ENCODE measurements around the gene SH3BP5.

The SH3BP5 gene

DNA sequence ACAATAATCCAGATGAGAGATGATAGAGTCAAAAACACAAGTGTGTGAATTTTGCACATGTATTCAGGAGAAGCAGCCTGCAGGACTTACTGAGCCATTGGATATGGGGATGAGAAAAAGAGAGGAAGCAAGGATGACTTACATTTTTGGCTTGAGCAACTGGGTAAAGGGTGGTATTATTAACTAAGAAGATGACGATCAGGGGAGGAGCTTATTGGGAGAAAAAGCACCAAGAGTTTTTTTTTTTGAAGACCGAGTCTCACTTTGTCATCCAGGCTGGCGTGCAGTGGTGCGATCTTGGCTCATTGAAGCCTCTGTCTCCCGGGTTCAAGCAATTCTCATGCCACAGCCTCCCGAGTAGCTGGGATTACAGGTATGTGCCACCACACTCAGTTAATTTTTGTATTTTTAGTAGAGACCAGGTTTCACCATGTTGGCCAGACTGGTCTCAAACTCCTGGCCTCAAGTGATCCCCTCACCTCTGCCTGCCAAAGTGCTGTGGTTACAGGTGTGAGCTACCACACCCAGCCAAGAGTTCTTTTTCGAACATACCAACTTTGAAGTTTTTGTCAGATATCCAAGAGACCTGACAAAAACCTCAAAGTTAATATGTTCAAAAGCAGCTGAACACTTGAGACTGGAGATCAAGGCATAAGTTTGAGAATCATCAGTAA, 14.8 kb upstream of the SH3BP5 start:
- DNase-seq (ENCODE audit: low spot score) = no peak

DNA sequence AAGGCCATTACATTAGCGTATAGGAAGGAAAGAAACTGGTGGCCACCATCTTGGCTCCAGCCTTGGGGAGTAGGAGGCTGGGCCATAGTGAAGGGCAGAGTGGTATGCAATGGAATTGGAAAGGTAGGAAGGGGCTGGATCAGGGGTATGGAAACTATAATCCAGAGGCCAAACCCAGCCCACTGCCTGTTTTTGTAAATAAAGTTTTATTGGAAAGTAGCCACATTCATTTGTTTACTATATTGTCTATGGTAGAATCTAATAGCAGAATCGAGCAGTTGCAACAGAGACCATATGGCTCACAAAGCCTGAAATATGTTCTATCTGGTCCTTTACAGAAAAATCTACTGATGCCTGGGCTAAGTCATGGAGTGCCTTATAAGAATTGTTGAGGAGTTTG, 14.1 kb upstream of the SH3BP5 start:
- no peak for DNase-seq (ENCODE audit: low spot score)

- peak; percentile 76 for DNase-seq (ENCODE audit: low spot score)
Measured at GRCh38 chr3:15345608-15346137, 13.3 kb upstream of the SH3BP5 start.

GRCh38 chr3:15345066-15345607, 12.8 kb upstream of the SH3BP5 start:
- no peak for DNase-seq (ENCODE audit: low spot score)

GRCh38 chr3:15342945-15343344, 10.6 kb upstream of the SH3BP5 start:
- no peak for DNase-seq (ENCODE audit: low spot score)

DNA sequence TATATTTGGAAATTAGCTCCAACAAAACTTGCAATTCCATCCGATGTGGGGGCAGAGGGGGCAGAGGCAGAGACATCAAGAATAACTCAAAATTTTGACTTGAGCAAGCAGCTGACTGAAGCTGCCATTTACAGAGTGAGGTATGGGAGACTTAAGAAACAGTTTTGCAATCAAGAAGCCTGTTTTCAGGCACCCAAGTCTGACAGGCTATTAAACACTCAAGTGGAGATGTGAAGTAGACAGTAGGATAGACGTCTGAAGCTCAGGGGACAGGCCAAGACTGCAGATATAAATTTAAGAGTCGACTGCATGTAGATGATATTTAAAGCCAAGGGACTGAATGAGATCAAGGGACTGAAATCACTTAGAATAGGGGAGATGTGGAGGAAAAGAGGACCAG, 9.9 kb upstream of the SH3BP5 start:
- DNase-seq (ENCODE audit: low spot score) = no peak

- no peak for DNase-seq (ENCODE audit: low spot score)
Measured at GRCh38 chr3:15341030-15341726, 8.8 kb upstream of the SH3BP5 start.

DNA sequence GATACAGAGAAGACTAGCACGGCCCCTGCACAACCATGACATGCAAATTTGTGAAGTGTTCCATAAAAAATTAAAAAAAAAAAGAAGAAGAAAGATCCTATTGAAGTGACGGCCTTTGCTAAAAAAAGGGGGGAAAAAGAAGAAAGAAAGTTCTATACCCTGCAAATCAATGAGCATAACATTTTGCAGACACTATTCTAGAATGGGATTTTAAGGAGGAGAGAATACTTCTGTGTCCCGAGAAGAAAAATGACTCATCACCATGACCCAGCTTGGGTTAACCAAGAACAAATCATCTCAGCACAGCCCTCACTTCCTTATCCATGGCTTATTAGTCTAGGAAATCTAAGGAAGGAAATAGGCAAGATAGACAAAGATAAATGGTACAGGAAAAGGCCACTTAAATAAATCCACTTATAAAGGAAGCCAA, 7.4 kb upstream of the SH3BP5 start:
- DNase-seq (ENCODE audit: low spot score) = no peak

DNA sequence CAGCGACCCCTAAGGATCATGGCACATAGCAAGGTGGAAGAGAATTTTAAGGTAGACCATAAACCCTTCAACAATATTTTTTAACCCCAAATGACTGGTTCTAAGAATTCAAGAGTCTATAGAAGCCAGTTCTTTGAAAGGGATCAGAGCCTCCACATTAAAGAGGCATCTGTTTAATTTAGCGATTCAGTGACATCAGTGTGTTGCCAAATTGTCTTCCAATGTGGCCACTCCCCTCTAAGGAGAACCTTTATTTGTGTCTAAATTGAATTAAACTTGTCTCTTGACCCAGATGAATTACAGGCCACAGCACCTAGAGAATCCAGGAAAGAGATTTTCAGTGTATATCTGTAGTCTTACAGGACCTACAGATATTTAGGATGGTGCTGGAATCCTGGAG, 6.6 kb upstream of the SH3BP5 start:
- DNase-seq (ENCODE audit: low spot score) = no peak

DNA sequence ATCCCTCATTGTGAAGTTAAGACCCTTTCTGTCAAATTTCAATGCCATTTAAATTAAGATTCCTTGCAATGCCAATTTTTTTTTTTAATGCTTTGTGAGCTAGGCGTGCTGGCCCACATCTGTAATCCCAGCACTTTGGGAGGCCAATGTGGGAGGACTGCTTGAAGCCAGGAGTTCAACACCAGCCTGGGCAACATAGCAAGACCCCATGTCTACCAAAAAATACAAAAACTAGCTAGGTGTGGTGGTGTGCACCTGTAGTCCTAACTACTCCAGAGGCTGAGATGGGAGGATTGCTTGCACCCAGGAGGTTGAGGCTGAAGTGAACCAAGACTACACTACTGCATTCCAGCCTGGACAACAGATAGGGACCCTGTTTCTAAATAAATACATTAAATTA, 5.6 kb upstream of the SH3BP5 start:
- DNase-seq (ENCODE audit: low spot score) = no peak

- DNase-seq (ENCODE audit: low spot score) = no peak
Measured at GRCh38 chr3:15336057-15336456, 3.7 kb upstream of the SH3BP5 start.

DNA sequence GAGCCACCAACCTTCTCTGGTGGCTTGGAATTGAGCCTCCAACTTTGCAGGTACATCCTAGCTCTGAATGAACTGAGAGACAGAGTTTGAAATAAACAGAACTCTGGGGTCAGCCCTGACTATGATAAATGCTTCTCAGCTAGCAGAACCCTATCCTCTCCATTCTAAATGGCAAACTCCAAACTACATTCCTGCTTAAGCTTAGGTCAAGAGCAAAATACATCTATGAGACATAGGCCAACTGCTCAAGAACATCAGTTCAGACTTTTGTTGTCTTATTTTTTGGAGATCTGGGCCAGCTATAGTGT, 1.5 kb upstream of the SH3BP5 start:
- no peak for DNase-seq (ENCODE audit: low spot score)

- no peak for DNase-seq (ENCODE audit: low spot score)
Measured at GRCh38 chr3:15333099-15333955, 941 bp upstream of the SH3BP5 start.

DNA sequence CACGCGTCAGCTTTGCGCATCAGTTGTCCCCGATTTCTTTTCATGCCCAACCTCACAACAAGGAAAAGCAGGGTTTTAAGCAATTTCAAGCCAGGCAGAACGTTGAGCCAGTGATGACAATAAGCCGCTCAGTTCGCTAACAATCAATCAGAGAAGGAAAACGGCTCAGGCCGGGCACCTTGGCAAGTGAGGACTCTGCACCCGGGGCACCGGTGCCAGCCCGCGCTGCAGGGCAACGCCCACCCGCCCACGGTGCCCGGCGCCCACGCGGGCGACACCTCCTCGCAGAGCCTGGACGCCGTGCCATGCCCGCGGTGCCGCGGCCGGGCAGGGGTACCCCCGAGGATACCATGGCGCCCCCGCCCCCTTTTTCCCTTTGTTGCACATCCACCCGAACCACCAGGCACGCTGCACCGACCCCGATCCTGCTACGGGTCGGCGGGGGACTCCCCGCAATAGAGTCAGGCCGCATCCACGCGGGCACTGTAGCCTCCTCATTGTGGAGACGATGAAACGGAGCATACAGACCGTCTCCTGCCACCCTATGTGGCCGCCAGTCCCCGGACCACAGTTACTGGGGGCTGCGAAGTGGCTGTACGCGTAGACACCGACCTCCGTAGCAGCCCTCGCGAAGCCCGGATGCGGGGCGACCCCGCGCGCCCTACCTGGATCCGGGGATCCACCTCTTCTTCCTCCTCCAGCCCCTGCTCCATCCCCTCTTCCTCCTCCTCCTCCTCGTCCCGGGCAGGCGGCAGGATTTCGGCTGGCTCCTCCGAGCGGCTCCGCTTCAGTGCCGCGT, 581 bp downstream of the SH3BP5 start:
- DNase-seq (ENCODE audit: low spot score) = peak; percentile 55

- DNase-seq (ENCODE audit: low spot score) = no peak
Measured at GRCh38 chr3:15331072-15331605, 1.2 kb downstream of the SH3BP5 start.

DNA sequence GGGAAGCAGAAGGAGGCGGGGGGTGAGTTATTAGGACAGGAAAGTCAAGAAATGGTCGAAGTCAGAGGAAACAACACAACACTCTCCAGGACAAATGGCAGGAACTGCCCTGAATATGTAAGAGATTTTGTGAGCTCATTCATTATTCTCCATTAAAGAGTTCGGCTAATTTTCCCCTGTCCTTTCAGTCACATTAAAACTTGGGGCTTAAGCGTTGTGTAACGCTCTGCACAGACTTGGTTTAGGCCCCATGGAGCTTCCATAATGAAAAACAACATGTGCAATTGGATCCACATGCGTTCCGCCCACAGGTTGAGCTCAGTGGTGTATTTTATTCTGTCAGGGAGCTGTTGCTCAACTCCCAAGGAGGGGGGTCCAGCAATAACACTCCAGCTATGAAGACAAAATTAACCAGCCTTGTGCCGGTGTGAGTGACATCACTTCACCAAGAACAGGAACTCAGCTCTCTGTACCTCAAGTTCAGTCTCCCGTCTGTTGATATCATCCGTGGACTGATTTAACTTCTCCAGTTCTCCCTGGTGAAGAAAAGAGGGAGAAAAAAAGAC, 2.3 kb downstream of the SH3BP5 start:
- DNase-seq (ENCODE audit: low spot score) = peak; percentile 23

DNA sequence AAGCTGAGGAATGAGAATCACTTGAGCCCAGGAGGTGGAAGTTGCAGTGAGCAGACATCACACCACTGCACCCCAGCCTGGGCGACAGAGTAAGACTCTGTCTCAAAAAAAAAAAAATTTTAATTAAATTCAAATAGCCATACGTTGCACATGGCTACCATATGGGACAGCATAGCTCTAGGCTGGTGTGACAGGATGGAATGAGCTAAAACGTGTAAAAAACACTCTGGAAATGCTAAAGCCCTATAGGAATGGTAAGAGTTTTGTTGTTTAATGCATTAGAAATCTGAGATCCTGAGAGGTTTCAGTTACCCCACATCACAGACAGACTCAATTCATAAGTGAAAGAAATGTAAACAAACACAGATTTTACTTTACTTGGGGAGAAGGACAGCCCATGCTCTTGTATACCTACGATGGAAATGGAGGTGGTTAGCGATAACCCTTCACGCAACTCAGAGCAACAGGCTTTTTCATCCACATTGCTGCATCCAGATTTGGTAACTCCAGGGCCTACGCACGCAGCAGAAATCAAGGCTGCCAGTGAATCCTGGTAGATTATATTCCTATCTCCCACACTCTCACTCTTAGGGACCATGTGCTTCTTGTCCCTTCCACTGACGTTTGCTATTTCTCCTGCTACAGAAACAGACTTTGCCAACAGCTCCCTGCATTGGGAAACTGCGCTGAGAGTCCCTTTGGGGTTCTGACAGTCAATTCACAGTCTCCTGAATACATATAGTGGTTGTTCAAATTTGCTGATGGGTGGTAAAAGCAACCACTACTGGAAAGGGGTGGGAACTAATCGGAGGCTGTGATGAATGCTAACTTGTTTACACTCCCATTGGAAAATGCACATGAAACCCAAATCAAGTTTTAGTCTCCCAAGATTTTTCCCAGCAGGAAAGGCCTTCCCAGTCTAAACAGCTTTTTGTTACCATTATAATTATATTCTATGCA, 3.1 kb downstream of the SH3BP5 start:
- no peak for DNase-seq (ENCODE audit: low spot score)

- peak; percentile 50 for DNase-seq (ENCODE audit: low spot score)
Measured at GRCh38 chr3:15327941-15328340, 4.4 kb downstream of the SH3BP5 start.

GRCh38 chr3:15326673-15327072, 5.7 kb downstream of the SH3BP5 start:
- no peak for DNase-seq (ENCODE audit: low spot score)

DNA sequence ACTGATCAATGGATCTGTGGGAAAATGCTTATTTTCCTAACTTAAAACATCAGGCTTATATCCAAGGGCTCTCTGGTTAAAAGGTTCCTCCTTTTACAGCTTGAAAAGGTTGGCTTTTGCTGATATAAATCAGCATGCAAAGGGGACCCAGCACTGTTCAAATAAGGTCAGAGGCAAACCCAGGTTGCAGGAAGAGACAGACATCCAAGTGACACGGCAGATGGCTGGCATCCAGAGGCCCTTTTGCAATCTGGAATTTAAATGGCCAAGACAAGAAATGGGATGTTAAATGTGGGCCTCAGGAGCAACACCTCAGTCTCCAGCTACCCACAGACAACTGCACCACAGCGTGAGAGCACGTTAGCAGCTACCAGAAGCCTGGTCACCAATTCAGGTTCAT, 6.3 kb downstream of the SH3BP5 start:
- no peak for DNase-seq (ENCODE audit: low spot score)

Measured in germinal center (tissue), 1 donor.